Adrenal gland (tissue), 12 donors: ENCODE results near the gene BSCL2. TPM values are rescaled to one million over a fixed set of nuclear protein-coding genes. Genes with fewer than 3 reads are reported as not detected.
"Not testable (repeated sequence)": the region's sequence is repeated elsewhere in the genome, so short reads cannot be mapped to it uniquely, and the experiment has no call there.

Experiments used
- DNase-seq, 7 donors: peaks; one replicate each; pipeline ENCODE4 v3.0.0-alpha.2; 2019 to 2020
- H3K27ac ChIP-seq, 5 donors: fragments of 200-600 bp; sonication (generic) in 4 of 5; 1 replicate in 3 of 5; 2 replicates in 2 of 5; pipeline versions ENCODE4 v1.5.1 to v1.8.0; 2016 to 2020; ENCODE audit warnings: mild to moderate bottlenecking in 1 of 5
- H3K27me3 ChIP-seq: fragments of 200-600 bp; 2 replicates; pipeline ENCODE4 v1.8.0; 2021
- H3K36me3 ChIP-seq, 2 donors: fragments of 200-600 bp; replicated peaks in 1 of 2; 1 replicate in 1 of 2; 2 replicates in 1 of 2; pipeline versions ENCODE4 v1.5.1 to v1.8.0; 2018 to 2022
- H3K4me1 ChIP-seq, 2 donors: fragments of 200-600 bp; replicated peaks in 1 of 2; 1 replicate in 1 of 2; 2 replicates in 1 of 2; pipeline versions ENCODE4 v1.5.1 to v1.8.0; 2018 to 2021
- H3K4me3 ChIP-seq, 4 donors: fragments of 200-600 bp; sonication (generic) in 3 of 4; one replicate each; pipeline ENCODE4 v1.5.1; 2016 to 2018
- H3K9me3 ChIP-seq, 3 donors: fragments of 200-600 bp; sonication (generic) in 1 of 3; replicated peaks in 1 of 3; 1 replicate in 2 of 3; 2 replicates in 1 of 3; pipeline versions ENCODE4 v1.5.1 to v1.8.0; 2016 to 2021
- POLR2A ChIP-seq, 2 donors: fragments of 450-650 bp; IDR thresholded peaks; one replicate each; pipeline ENCODE4 v1.6.1; 2017; ENCODE audit warnings: antibody characterized with exemption in 2 of 2, mild to moderate bottlenecking in 2 of 2, moderate library complexity in 1 of 2
- WGBS, 4 donors: extraction: QIAGEN DNeasy Blood & Tissue Kit in 2 of 4; methylation state at CpG; one replicate each; pipeline versions ENCODE4 v1.1.5 to v1.1.7; 2013 to 2017; 5-methylcytosine and 5-hydroxymethylcytosine counted together
- intact Hi-C, 2 donors: fragments of 100-400 bp; cut with DNase I; formaldehyde crosslinking; loops; one replicate each; pipeline versions ENCODE4 v1.14.1 to v1.15.0; 2022 to 2023
- polyA plus RNA-seq, 3 donors: library from polyadenylated mRNA; stranded (reverse); fragments of 200-250 nt in 2 of 3; fragments of 350-450 nt in 1 of 3; fragmentation: Illumina TruSeq in 1 of 3; extraction: RNeasy Lipid Tissue Mini Kit (QIAGEN cat#74804) in 1 of 3; gene quantifications; one replicate each; pipeline ENCODE4 v1.2.3, GENCODE V29; 2013 to 2014
- total RNA-seq, 9 donors: library from RNA; depleted of rRNA in 4 of 9; stranded (reverse); fragments of >200 nt in 4 of 9; fragments of 120-200 nt in 1 of 9; fragmentation: NEBNext Ultra II Directional in 1 of 9; extraction: Animal tissue kit (Norgen Biotek cat#: 25700) in 1 of 9; gene quantifications; one replicate each; pipeline versions ENCODE4 v1.1.0 to v1.2.4, GENCODE V29; 2013 to 2023
- TF ChIP-seq, protein P1 (sequence below), 6 experiments: fragments of 450-650 bp in 4 of 6; fragments of 200-600 bp in 2 of 6; sonication (generic) in 1 of 6; IDR thresholded peaks; 1 replicate in 5 of 6; 2 replicates in 1 of 6; pipeline versions ENCODE4 v1.5.1 to v1.8.0; 2016 to 2021; ENCODE audit warnings: antibody characterized with exemption in 6 of 6, mild to moderate bottlenecking in 2 of 6, moderate library complexity in 1 of 6
- donor health status: healthy with polysubstance abuse.
- donor health status: Bipolar disorder and iron deficiency.
- donor health status: DM: yes; HTN: yes; CAD: no.
- donor health status: DM: no; HTN: no; CAD: no.
- donor health status: DM: no; HTN: no; CAD: no.
- donor health status: DM: yes; HTN: yes; CAD: no.

Gene BSCL2
- total and polyA plus RNA-seq, 12 donors: 77.6 to 653 (median 131) TPM

DNA sequence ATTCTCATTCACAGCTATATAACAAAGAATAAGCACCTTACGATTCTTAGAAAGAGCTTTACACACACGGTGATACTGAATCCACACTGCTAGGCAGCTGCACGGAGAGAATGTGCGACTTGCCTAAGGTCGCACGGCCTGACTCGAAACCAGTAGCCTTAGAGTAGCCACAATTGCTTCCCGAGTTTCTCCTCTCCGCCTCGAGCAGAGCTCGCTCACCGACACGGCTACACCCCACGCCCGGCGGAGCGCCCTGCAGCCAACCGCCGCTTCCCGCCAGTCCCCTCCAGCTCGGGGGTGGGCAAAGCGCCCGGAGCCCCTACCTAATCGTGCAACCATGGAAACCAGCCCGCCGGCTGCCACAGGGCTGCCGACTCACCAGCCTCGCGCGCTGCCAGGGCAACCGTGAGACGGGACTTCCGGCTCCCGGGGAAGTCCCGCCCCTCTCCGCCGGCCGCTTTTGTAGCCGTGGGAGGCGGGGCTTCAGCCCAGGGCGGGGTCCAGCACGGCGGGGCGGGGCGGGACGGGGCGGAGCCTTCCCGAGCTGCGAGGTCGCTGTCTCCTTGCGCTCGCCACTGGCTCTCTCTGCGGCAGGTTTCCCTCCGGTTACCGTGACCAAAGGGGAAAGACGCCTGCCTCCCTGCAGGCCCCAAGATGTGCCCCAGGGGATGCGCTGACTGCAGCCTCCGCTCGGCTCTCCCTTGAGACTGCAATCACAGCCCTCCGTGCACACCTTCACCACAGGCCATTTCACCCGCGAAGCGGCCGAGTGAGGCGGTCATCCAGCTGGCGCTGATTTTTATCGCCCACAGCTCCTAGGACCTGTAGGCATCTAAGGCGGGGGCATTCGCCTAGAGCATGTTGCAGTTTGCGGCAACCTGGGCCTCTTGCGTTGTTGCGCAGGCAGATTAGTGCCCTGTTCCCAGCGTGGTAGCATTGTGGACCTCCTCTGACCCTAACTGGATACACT is 1.1 kb downstream of the BSCL2 start:
- 1 to 15% (median 3%) methylated on average over 19 to 73 of the region's 73 CpGs for WGBS, 4 donors
- intact Hi-C loops: no loop called here
- H3K27ac ChIP-seq: peak overlapping the region; percentile 74 to 92 (median 82)

DNA sequence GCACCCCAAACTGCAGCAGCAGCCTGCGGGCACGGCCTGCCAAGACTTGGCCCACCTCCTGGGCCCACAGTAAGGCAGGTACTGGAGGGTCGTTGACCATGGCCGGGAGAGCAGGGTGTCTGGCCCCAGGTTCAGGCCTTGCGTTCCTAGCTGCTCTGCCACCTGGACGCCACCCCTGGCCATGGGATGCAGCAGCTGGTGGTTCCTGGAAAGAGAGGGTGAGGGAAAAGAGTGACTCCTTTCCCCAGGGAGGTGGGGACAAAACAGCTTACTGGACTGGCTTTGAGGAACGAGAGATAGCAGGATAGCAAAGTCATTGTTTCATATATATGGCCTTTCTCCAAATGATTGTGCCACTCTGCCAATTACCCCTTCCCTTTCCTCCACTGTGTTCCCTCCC is 1.8 kb downstream of the BSCL2 start:
- peaks cover 0 to 20% of the 10 kb centered on the region in 2 donors for H3K36me3 ChIP-seq
- TF ChIP-seq POLR2A (IDR thresholded peaks at IDR 0.05): no peak
- TF ChIP-seq, protein P1, sequence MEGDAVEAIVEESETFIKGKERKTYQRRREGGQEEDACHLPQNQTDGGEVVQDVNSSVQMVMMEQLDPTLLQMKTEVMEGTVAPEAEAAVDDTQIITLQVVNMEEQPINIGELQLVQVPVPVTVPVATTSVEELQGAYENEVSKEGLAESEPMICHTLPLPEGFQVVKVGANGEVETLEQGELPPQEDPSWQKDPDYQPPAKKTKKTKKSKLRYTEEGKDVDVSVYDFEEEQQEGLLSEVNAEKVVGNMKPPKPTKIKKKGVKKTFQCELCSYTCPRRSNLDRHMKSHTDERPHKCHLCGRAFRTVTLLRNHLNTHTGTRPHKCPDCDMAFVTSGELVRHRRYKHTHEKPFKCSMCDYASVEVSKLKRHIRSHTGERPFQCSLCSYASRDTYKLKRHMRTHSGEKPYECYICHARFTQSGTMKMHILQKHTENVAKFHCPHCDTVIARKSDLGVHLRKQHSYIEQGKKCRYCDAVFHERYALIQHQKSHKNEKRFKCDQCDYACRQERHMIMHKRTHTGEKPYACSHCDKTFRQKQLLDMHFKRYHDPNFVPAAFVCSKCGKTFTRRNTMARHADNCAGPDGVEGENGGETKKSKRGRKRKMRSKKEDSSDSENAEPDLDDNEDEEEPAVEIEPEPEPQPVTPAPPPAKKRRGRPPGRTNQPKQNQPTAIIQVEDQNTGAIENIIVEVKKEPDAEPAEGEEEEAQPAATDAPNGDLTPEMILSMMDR (IDR thresholded peaks at IDR 0.05): peak in 1 of 6 experiments; percentile 3
- no peaks in the 10 kb centered on the region for H3K27me3 ChIP-seq
- H3K9me3 ChIP-seq: no peaks in the 10 kb centered on the region
- WGBS, 4 donors: 45 to 52% (median 48%) methylated on average over 7 of the region's 7 CpGs
- peak overlapping the region in 2 of 4 donors; percentile 39 to 69 for H3K4me3 ChIP-seq
- peaks cover 22 to 32% of the 10 kb centered on the region in 2 donors for H3K4me1 ChIP-seq
- H3K27ac ChIP-seq: peak overlapping the region in 4 of 5 donors; percentile 74 to 92 (median 79)
- intact Hi-C loops: no loop called here
- peak in 5 of 7 donors; percentile 35 to 61 (median 42) for DNase-seq

More for the DNA sequence above, 1.1 kb downstream of the BSCL2 start:
- peak; percentile 95 to 98 (median 96) for DNase-seq
- peaks cover 22 to 32% of the 10 kb centered on the region in 2 donors for H3K4me1 ChIP-seq
- H3K27me3 ChIP-seq: no peaks in the 10 kb centered on the region
- peak overlapping the region; percentile 25 to 69 (median 42) for H3K4me3 ChIP-seq
- H3K9me3 ChIP-seq: no peaks in the 10 kb centered on the region
- TF ChIP-seq, protein P1 (IDR thresholded peaks at IDR 0.05): no peak
- peak; percentile 66 to 75 for TF ChIP-seq POLR2A (IDR thresholded peaks at IDR 0.05)
- peaks cover 0 to 20% of the 10 kb centered on the region in 2 donors for H3K36me3 ChIP-seq

- H3K27ac ChIP-seq, H3K9me3 ChIP-seq, H3K4me3 ChIP-seq, DNase-seq, intact Hi-C loops, H3K27me3 ChIP-seq: not testable (repeated sequence)
- H3K36me3 ChIP-seq: peaks cover 0 to 19% of the 10 kb centered on the region in 2 donors
- 69 to 87% (median 75%) methylated on average over 4 of the region's 4 CpGs for WGBS, 4 donors
- peaks cover 19 to 29% of the 10 kb centered on the region in 2 donors for H3K4me1 ChIP-seq
These were observed 3.3 kb downstream of the BSCL2 start for GRCh38 chr11:62703921-62704320.

GRCh38 chr11:62702246-62702645 is 5.0 kb downstream of the BSCL2 start:
- intact Hi-C loops: no loop called here
- WGBS, 4 donors: 82 to 92% (median 88%) methylated on average over 8 to 11 of the region's 11 CpGs

More at GRCh38 chr11:62702246-62702645, 5.0 kb downstream of the BSCL2 start:
- peaks cover 14 to 18% of the 10 kb centered on the region in 2 donors for H3K4me1 ChIP-seq
- TF ChIP-seq, protein P1 (IDR thresholded peaks at IDR 0.05): no peak
- no peak for TF ChIP-seq POLR2A (IDR thresholded peaks at IDR 0.05)
- H3K9me3 ChIP-seq: no peaks in the 10 kb centered on the region
- H3K36me3 ChIP-seq: peaks cover 0 to 19% of the 10 kb centered on the region in 2 donors
- H3K27me3 ChIP-seq: no peaks in the 10 kb centered on the region
- no peak overlapping the region for H3K4me3 ChIP-seq
- H3K27ac ChIP-seq: no peak overlapping the region
- DNase-seq: no peak
